ENCODE measurements around the gene COASY.

- TF ChIP-seq CTCF (IDR thresholded peaks at IDR 0.05; ENCODE audit: low read depth, low read length): no peak
- no peak for TF ChIP-seq EZH2phosphoT487 (IDR thresholded peaks at IDR 0.05; ENCODE audit: low read depth)
Observed at GRCh38 chr17:42573095-42573494, 11.1 kb downstream of the COASY start.

All from OCI-LY3 (cell line).